Measurements from ENCODE around the gene TMEM204.
A peak's percentile ranks its signal among the peaks of the same experiment; 100 is the strongest.

TMEM204 gene

DNA sequence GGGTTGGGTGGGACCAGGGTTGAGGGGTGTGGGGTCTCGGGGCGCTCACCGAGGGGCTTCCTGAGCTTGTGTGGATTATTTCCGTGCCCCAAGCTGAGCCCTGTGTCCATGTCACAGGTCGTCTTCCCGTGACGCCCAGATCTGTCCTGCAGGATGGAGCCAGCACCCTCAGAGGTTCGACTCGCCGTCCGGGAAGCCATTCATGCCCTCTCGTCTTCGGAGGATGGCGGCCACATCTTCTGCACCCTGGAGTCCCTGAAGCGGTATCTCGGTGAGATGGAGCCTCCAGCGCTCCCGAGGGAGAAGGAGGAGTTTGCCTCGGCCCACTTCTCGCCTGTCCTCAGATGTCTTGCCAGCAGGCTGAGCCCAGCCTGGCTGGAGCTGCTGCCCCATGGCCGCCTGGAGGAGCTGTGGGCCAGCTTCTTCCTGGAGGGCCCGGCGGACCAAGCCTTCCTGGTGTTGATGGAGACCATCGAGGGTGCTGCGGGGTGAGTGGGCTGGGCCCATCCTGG lies 39.3 kb upstream of the TMEM204 start (continued):
- TF ChIP-seq, protein P1, sequence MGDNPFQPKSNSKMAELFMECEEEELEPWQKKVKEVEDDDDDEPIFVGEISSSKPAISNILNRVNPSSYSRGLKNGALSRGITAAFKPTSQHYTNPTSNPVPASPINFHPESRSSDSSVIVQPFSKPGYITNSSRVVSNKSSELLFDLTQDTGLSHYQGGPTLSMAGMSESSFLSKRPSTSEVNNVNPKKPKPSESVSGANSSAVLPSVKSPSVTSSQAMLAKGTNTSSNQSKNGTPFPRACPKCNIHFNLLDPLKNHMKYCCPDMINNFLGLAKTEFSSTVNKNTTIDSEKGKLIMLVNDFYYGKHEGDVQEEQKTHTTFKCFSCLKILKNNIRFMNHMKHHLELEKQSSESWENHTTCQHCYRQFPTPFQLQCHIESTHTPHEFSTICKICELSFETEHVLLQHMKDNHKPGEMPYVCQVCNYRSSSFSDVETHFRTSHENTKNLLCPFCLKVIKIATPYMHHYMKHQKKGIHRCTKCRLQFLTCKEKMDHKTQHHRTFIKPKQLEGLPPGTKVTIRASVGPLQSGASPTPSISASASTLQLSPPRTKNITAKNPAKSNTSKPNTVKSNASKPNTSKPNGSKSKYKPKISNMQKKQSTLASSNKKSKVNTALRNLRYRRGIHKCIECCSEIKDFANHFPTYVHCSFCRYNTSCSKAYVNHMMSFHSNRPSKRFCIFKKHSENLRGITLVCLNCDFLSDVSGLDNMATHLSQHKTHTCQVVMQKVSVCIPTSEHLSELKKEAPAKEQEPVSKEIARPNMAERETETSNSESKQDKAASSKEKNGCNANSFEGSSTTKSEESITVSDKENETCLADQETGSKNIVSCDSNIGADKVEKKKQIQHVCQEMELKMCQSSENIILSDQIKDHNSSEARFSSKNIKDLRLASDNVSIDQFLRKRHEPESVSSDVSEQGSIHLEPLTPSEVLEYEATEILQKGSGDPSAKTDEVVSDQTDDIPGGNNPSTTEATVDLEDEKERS (tag by site-specific recombination; IDR thresholded peaks at IDR 0.05) = no peak
- TF ChIP-seq ZFP3 (tag by site-specific recombination; IDR thresholded peaks at IDR 0.05; ENCODE audit: low read depth) (no peak), ZNF548 (tag by site-specific recombination; IDR thresholded peaks at IDR 0.05) (no peak), ZNF514 (tag by site-specific recombination; IDR thresholded peaks at IDR 0.05) (no peak), ZNF248 (tag by site-specific recombination; IDR thresholded peaks at IDR 0.05) (no peak), ZNF624 (tag by site-specific recombination; IDR thresholded peaks at IDR 0.05) (no peak), ZNF830 (tag by site-specific recombination; IDR thresholded peaks at IDR 0.05; ENCODE audit: low read depth) (no peak), HOXD13 (CRISPR knock-in tag; IDR thresholded peaks at IDR 0.05; ENCODE audit: borderline replicate concordance) (no peak), ZNF302 (tag by site-specific recombination; IDR thresholded peaks at IDR 0.05; ENCODE audit: low read depth) (no peak), SCRT2 (tag by site-specific recombination; IDR thresholded peaks at IDR 0.05) (no peak), ZNF561 (tag by site-specific recombination; IDR thresholded peaks at IDR 0.05; ENCODE audit: borderline replicate concordance) (no peak), ZFHX2 (tag by site-specific recombination; conservative IDR thresholded peaks at IDR 0.05) (0 out of 2 replicates have a peak, but pooled peaks have one; percentile 8), SP3 (tag by site-specific recombination; IDR thresholded peaks at IDR 0.05) (no peak), OSR2 (tag by site-specific recombination; IDR thresholded peaks at IDR 0.05) (no peak), RBAK (tag by site-specific recombination; IDR thresholded peaks at IDR 0.05) (no peak), ZBTB17 (tag by site-specific recombination; IDR thresholded peaks at IDR 0.05) (no peak), ZNF521 (tag by site-specific recombination; IDR thresholded peaks at IDR 0.05) (no peak), ZNF324 (tag by site-specific recombination; IDR thresholded peaks at IDR 0.05) (no peak), ZNF560 (tag by site-specific recombination; IDR thresholded peaks at IDR 0.05; ENCODE audit: borderline replicate concordance) (no peak), ZNF416 (tag by site-specific recombination; IDR thresholded peaks at IDR 0.05) (no peak), ZNF792 (tag by site-specific recombination; IDR thresholded peaks at IDR 0.05) (no peak), FEZF1 (tag by site-specific recombination; IDR thresholded peaks at IDR 0.05) (no peak)
- TF ChIP-seq, protein P2, sequence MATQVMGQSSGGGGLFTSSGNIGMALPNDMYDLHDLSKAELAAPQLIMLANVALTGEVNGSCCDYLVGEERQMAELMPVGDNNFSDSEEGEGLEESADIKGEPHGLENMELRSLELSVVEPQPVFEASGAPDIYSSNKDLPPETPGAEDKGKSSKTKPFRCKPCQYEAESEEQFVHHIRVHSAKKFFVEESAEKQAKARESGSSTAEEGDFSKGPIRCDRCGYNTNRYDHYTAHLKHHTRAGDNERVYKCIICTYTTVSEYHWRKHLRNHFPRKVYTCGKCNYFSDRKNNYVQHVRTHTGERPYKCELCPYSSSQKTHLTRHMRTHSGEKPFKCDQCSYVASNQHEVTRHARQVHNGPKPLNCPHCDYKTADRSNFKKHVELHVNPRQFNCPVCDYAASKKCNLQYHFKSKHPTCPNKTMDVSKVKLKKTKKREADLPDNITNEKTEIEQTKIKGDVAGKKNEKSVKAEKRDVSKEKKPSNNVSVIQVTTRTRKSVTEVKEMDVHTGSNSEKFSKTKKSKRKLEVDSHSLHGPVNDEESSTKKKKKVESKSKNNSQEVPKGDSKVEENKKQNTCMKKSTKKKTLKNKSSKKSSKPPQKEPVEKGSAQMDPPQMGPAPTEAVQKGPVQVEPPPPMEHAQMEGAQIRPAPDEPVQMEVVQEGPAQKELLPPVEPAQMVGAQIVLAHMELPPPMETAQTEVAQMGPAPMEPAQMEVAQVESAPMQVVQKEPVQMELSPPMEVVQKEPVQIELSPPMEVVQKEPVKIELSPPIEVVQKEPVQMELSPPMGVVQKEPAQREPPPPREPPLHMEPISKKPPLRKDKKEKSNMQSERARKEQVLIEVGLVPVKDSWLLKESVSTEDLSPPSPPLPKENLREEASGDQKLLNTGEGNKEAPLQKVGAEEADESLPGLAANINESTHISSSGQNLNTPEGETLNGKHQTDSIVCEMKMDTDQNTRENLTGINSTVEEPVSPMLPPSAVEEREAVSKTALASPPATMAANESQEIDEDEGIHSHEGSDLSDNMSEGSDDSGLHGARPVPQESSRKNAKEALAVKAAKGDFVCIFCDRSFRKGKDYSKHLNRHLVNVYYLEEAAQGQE (tag by site-specific recombination; IDR thresholded peaks at IDR 0.05) = no peak
- TF ChIP-seq, protein P3, sequence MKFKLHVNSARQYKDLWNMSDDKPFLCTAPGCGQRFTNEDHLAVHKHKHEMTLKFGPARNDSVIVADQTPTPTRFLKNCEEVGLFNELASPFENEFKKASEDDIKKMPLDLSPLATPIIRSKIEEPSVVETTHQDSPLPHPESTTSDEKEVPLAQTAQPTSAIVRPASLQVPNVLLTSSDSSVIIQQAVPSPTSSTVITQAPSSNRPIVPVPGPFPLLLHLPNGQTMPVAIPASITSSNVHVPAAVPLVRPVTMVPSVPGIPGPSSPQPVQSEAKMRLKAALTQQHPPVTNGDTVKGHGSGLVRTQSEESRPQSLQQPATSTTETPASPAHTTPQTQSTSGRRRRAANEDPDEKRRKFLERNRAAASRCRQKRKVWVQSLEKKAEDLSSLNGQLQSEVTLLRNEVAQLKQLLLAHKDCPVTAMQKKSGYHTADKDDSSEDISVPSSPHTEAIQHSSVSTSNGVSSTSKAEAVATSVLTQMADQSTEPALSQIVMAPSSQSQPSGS (tag by site-specific recombination; IDR thresholded peaks at IDR 0.05; ENCODE audit: low read depth) = no peak
- TF ChIP-seq, protein P4, sequence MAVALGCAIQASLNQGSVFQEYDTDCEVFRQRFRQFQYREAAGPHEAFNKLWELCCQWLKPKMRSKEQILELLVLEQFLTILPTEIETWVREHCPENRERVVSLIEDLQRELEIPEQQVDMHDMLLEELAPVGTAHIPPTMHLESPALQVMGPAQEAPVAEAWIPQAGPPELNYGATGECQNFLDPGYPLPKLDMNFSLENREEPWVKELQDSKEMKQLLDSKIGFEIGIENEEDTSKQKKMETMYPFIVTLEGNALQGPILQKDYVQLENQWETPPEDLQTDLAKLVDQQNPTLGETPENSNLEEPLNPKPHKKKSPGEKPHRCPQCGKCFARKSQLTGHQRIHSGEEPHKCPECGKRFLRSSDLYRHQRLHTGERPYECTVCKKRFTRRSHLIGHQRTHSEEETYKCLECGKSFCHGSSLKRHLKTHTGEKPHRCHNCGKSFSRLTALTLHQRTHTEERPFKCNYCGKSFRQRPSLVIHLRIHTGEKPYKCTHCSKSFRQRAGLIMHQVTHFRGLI (tag by site-specific recombination; IDR thresholded peaks at IDR 0.05) = peak; percentile 53; the same call in 1 of the 2 replicates
- TF ChIP-seq, protein P5, sequence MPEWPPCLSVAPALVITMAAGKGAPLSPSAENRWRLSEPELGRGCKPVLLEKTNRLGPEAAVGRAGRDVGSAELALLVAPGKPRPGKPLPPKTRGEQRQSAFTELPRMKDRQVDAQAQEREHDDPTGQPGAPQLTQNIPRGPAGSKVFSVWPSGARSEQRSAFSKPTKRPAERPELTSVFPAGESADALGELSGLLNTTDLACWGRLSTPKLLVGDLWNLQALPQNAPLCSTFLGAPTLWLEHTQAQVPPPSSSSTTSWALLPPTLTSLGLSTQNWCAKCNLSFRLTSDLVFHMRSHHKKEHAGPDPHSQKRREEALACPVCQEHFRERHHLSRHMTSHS (tag by site-specific recombination; IDR thresholded peaks at IDR 0.05) = no peak
- TF ChIP-seq, protein P6, sequence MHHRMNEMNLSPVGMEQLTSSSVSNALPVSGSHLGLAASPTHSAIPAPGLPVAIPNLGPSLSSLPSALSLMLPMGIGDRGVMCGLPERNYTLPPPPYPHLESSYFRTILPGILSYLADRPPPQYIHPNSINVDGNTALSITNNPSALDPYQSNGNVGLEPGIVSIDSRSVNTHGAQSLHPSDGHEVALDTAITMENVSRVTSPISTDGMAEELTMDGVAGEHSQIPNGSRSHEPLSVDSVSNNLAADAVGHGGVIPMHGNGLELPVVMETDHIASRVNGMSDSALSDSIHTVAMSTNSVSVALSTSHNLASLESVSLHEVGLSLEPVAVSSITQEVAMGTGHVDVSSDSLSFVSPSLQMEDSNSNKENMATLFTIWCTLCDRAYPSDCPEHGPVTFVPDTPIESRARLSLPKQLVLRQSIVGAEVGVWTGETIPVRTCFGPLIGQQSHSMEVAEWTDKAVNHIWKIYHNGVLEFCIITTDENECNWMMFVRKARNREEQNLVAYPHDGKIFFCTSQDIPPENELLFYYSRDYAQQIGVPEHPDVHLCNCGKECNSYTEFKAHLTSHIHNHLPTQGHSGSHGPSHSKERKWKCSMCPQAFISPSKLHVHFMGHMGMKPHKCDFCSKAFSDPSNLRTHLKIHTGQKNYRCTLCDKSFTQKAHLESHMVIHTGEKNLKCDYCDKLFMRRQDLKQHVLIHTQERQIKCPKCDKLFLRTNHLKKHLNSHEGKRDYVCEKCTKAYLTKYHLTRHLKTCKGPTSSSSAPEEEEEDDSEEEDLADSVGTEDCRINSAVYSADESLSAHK (tag by site-specific recombination; IDR thresholded peaks at IDR 0.05) = no peak
